Endothelial cell of umbilical vein (primary cell): ENCODE measurements around the gene CTTNBP2. TPM values are rescaled to one million over a fixed set of nuclear protein-coding genes. Genes with fewer than 3 reads are reported as not detected.

Source experiments
- BruUV-seq: library from RNA; stranded (reverse); fragments of 400-500 nt; replicated peaks from 2 replicates; lab custom pipeline; 2021; lab: Mats Ljungman, UMichigan
- CTCF ChIA-PET: fragments of 300-600, 350-600 bp; sonication (Branson Sonifier 250); formaldehyde crosslinking; loops from one replicate; lab custom pipeline; 2021; ENCODE audit warnings: antibody characterized with exemption, inconsistent platforms; lab: Charles Lee
- POLR2A ChIA-PET: fragments of 300-600, 350-600 bp; sonication (Branson Sonifier 250); formaldehyde crosslinking; loops from one replicate; lab custom pipeline; 2021; ENCODE audit warnings: antibody characterized with exemption, inconsistent platforms; lab: Charles Lee
- DNase-seq: peaks from one replicate; pipeline ENCODE4 v3.0.0-alpha.2; 2011; ENCODE audit warnings: low read depth, low spot score
- FAIRE-seq: peaks from 2 replicates; lab custom pipeline; 2011; peaks lifted over from hg19 to GRCh38; lab: Jason Lieb, UNC
- H2AFZ ChIP-seq: 2 replicates; pipeline ENCODE4 v1.6.0; 2012; ENCODE audit warnings: low read depth, low read length, control low read depth, inconsistent platforms
- H3K27ac ChIP-seq: 2 replicates; pipeline ENCODE4 v1.5.1; 2011; ENCODE audit warnings: low read depth, mild to moderate bottlenecking, control low read depth, low read length, moderate library complexity; ENCODE audit not compliant: insufficient read depth
- H3K27me3 ChIP-seq, 2 experiments: 2 replicates each; pipeline versions ENCODE4 v1.6.0 to v1.6.1; 2011; ENCODE audit warnings: low read length in 2 of 2, mixed read lengths in 1 of 2; ENCODE audit not compliant: control insufficient read depth in 2 of 2, insufficient read depth in 2 of 2
- H3K36me3 ChIP-seq, 2 experiments: 2 replicates in 1 of 2; 3 replicates in 1 of 2; pipeline ENCODE4 v1.5.1; 2011; ENCODE audit warnings: low read length in 2 of 2, mild to moderate bottlenecking in 1 of 2, moderate library complexity in 1 of 2; ENCODE audit not compliant: control insufficient read depth in 2 of 2, insufficient read depth in 2 of 2; ENCODE audit errors: extremely low read depth in 1 of 2
- H3K4me1 ChIP-seq: 3 replicates; pipeline ENCODE4 v1.5.1; 2011; ENCODE audit warnings: mild to moderate bottlenecking, low read length; ENCODE audit not compliant: control insufficient read depth, insufficient read depth; ENCODE audit errors: extremely low read depth
- H3K4me2 ChIP-seq: 2 replicates; pipeline ENCODE4 v1.6.1; 2011; ENCODE audit warnings: low read length, control low read depth, mixed read lengths; ENCODE audit not compliant: insufficient read depth
- H3K4me3 ChIP-seq, 3 experiments: fragments of 200-600 bp in 1 of 3; sonication (generic), shearing (Covaris generic) in 1 of 3; replicated peaks in 1 of 3; 2 replicates each; pipeline ENCODE4 v1.5.1; 2011 to 2016; ENCODE audit warnings: control low read depth in 3 of 3, low read length in 3 of 3, mild to moderate bottlenecking in 2 of 3, inconsistent platforms in 1 of 3, low read depth in 1 of 3, moderate library complexity in 1 of 3; ENCODE audit not compliant: insufficient read depth in 1 of 3
- H3K79me2 ChIP-seq: 2 replicates; pipeline ENCODE4 v1.6.0; 2012; ENCODE audit warnings: low read length, inconsistent platforms; ENCODE audit not compliant: control insufficient read depth, insufficient read depth
- H3K9ac ChIP-seq: replicated peaks from 2 replicates; pipeline ENCODE3; 2011; ENCODE audit warnings: low read length, control low read depth; ENCODE audit not compliant: insufficient read depth; ENCODE audit errors: extremely low read depth
- H3K9me1 ChIP-seq: replicated peaks from 3 replicates; pipeline ENCODE4 v1.6.0; 2011; ENCODE audit warnings: mild to moderate bottlenecking, low read length; ENCODE audit not compliant: control insufficient read depth, insufficient read depth; ENCODE audit errors: extremely low read depth
- H3K9me3 ChIP-seq: replicated peaks from 2 replicates; pipeline ENCODE4 v1.5.1; 2012; ENCODE audit warnings: low read length, inconsistent platforms; ENCODE audit not compliant: control insufficient read depth, insufficient read depth
- H4K20me1 ChIP-seq: replicated peaks from 2 replicates; pipeline ENCODE3; 2011; ENCODE audit warnings: mild to moderate bottlenecking, low read length; ENCODE audit not compliant: control insufficient read depth, insufficient read depth; ENCODE audit errors: extremely low read depth
- CTCF ChIP-seq, 2 donors: IDR thresholded peaks; 1 replicate in 1 of 2; 2 replicates in 1 of 2; pipeline ENCODE4 v1.5.1; 2011; ENCODE audit warnings: low read length in 2 of 2, mild to moderate bottlenecking in 2 of 2, moderate library complexity in 2 of 2, control low read depth in 1 of 2, inconsistent platforms in 1 of 2, low read depth in 1 of 2; ENCODE audit not compliant: insufficient read depth in 1 of 2; ENCODE audit errors: extremely low read depth in 1 of 2
- EZH2 ChIP-seq: IDR thresholded peaks from 2 replicates; pipeline ENCODE4 v1.6.1; 2012; ENCODE audit warnings: borderline replicate concordance, low read depth, mild to moderate bottlenecking, moderate library complexity, low read length, inconsistent platforms; ENCODE audit not compliant: severe bottlenecking
- FOS ChIP-seq: IDR thresholded peaks from 2 replicates; pipeline ENCODE4 v1.6.1; 2011; ENCODE audit warnings: mild to moderate bottlenecking, low read length, moderate library complexity, borderline replicate concordance; ENCODE audit not compliant: insufficient read depth
- GATA2 ChIP-seq: IDR thresholded peaks from 2 replicates; pipeline ENCODE4 v1.7.0; 2011; ENCODE audit warnings: low read depth, mild to moderate bottlenecking, moderate library complexity, mixed read lengths, low read length; ENCODE audit not compliant: insufficient read length, insufficient read depth
- JUN ChIP-seq: IDR thresholded peaks from 2 replicates; pipeline ENCODE4 v1.6.1; 2011; ENCODE audit warnings: borderline replicate concordance, low read depth; ENCODE audit not compliant: insufficient read length, insufficient read depth
- MAX ChIP-seq: IDR thresholded peaks from 2 replicates; pipeline ENCODE4 v1.6.1; 2011; ENCODE audit not compliant: insufficient read depth, insufficient read length
- MYC ChIP-seq: IDR thresholded peaks from one replicate; pipeline ENCODE4 v1.6.1; 2011; ENCODE audit warnings: mild to moderate bottlenecking, low read depth, low read length
- POLR2A ChIP-seq: IDR thresholded peaks from 2 replicates; pipeline ENCODE4 v1.6.1; 2012; ENCODE audit warnings: low read depth, mild to moderate bottlenecking, control low read depth, low read length
- POLR2AphosphoS5 ChIP-seq: IDR thresholded peaks from 2 replicates; pipeline ENCODE4 v1.6.1; 2012; ENCODE audit warnings: low read depth, mild to moderate bottlenecking, control low read depth, low read length, moderate library complexity; ENCODE audit not compliant: insufficient read depth
- dilution Hi-C: fragments of 300-500 bp; cut with MboI; formaldehyde crosslinking; loops from one replicate; pipeline ENCODE4 v1.15.0; 2019; ENCODE audit warnings: low sequenced_read_pairs; ENCODE audit not compliant: extremely low pct_ligation_motif_present
- intact Hi-C: fragments of 100-400 bp; cut with micrococcal nuclease; formaldehyde crosslinking; loops from one replicate; pipeline ENCODE4 v1.10.0; 2022
- polyA plus RNA-seq, 4 experiments: library from polyadenylated mRNA; depleted of rRNA in 3 of 4; stranded (reverse) in 3 of 4; unstranded in 1 of 4; fragments of >200 nt; gene quantifications; 2 replicates each; pipeline versions ENCODE4 v1.2.1 to v1.2.3, GENCODE V29; 2011 to 2012; ENCODE audit warnings: missing spikeins in 1 of 4
- total RNA-seq: library from RNA; stranded (reverse); gene quantifications from 2 replicates; pipeline ENCODE4 v1.2.3, GENCODE V29; 2021

Gene CTTNBP2
- total and polyA plus RNA-seq, 2 donors (not counting 3 experiments of a cell fraction or from before 2014, with no cell fraction given) = 0.08 to 0.35 TPM

- intact Hi-C loops = no loop called here
These were observed 39.2 kb upstream of the CTTNBP2 start for GRCh38 chr7:117912421-117912820.

GRCh38 chr7:117908031-117908795, 35.0 kb upstream of the CTTNBP2 start:
- H3K4me1 ChIP-seq = no peaks in the 10 kb centered on the region
- no TSS peak for BruUV-seq
- no peaks in the 10 kb centered on the region for H3K27me3 ChIP-seq
- no peak overlapping the region for H2AFZ ChIP-seq
- no peaks in the 10 kb centered on the region for H3K9me1 ChIP-seq
- H3K79me2 ChIP-seq = no peaks in the 10 kb centered on the region
- no peak for DNase-seq
- dilution Hi-C loops = no loop called here
- TF ChIP-seq GATA2 (no peak), JUN (no peak), FOS (no peak), POLR2AphosphoS5 (no peak), MAX (no peak), EZH2 (no peak), CTCF (IDR thresholded peaks at IDR 0.05; ENCODE audit: extremely low read depth in 1 of 2, insufficient read depth in 1 of 2, low read depth in 1 of 2, low read length in 2 of 2) (no peak), POLR2A (no peak), MYC (no peak)
- H3K9ac ChIP-seq = no peak overlapping the region
- POLR2A ChIA-PET = no interaction called here
- no peaks in the 10 kb centered on the region for H3K36me3 ChIP-seq
- no peak overlapping the region for H3K4me2 ChIP-seq
- no peak overlapping the region for H3K27ac ChIP-seq
- FAIRE-seq = no peak
- H3K9me3 ChIP-seq = no peaks in the 10 kb centered on the region
- CTCF ChIA-PET = no interaction called here
- intact Hi-C loops = no loop called here
- no peak overlapping the region for H3K4me3 ChIP-seq
- H4K20me1 ChIP-seq = no peaks in the 10 kb centered on the region

More at GRCh38 chr7:117912421-117912820, 39.2 kb upstream of the CTTNBP2 start:
- no peak overlapping the region for H2AFZ ChIP-seq
- no peaks in the 10 kb centered on the region for H3K9me3 ChIP-seq
- no peak overlapping the region for H3K4me3 ChIP-seq
- H3K9ac ChIP-seq = no peak overlapping the region
- FAIRE-seq = no peak
- H3K4me2 ChIP-seq = no peak overlapping the region
- no peaks in the 10 kb centered on the region for H3K27me3 ChIP-seq
- H3K4me1 ChIP-seq = no peaks in the 10 kb centered on the region
- no peak for DNase-seq
- no peaks in the 10 kb centered on the region for H3K36me3 ChIP-seq
- no peaks in the 10 kb centered on the region for H3K79me2 ChIP-seq
- H3K9me1 ChIP-seq = no peaks in the 10 kb centered on the region
- H3K27ac ChIP-seq = no peak overlapping the region
- ChIA-PET POLR2A (no interaction called here), CTCF (no interaction called here)
- TF ChIP-seq JUN = no peak
- TF ChIP-seq MYC = no peak
- no peak for TF ChIP-seq EZH2
- TF ChIP-seq POLR2A = no peak
- BruUV-seq = no TSS peak
- no peaks in the 10 kb centered on the region for H4K20me1 ChIP-seq
- dilution Hi-C loops = no loop called here
